DOHH2 (cell line): ENCODE measurements around the gene SEL1L3.

Source experiments
- H3F3A ChIP-seq: fragments of 200-600 bp; sonication (generic), shearing (Covaris generic); 2 replicates; pipeline ENCODE4 v1.6.0; 2016; ENCODE audit warnings: antibody characterized with exemption, mild to moderate bottlenecking; ENCODE audit not compliant: control insufficient read depth, insufficient read depth
- H3K27ac ChIP-seq: fragments of 200-600 bp; sonication (generic); 2 replicates; pipeline ENCODE4 v1.5.1; 2014; ENCODE audit warnings: low read depth, mild to moderate bottlenecking, low read length, moderate library complexity
- H3K27me3 ChIP-seq: fragments of 200-600 bp; sonication (generic); 2 replicates; pipeline ENCODE4 v1.6.1; 2014; ENCODE audit warnings: mild to moderate bottlenecking, low read length, mixed read lengths; ENCODE audit not compliant: control insufficient read depth
- H3K36me3 ChIP-seq: fragments of 200-600 bp; sonication (generic); 2 replicates; pipeline ENCODE4 v1.6.1; 2014; ENCODE audit warnings: mild to moderate bottlenecking, low read length, moderate library complexity, mixed read lengths; ENCODE audit not compliant: control insufficient read depth
- H3K4me1 ChIP-seq: fragments of 200-600 bp; sonication (generic); 2 replicates; pipeline ENCODE4 v1.6.1; 2014; ENCODE audit warnings: mild to moderate bottlenecking, low read length, mixed read lengths; ENCODE audit not compliant: control insufficient read depth
- H3K4me2 ChIP-seq: fragments of 200-600 bp; sonication (generic); 2 replicates; pipeline ENCODE4 v1.6.0; 2014; ENCODE audit warnings: mild to moderate bottlenecking, low read length, moderate library complexity
- H3K4me3 ChIP-seq: fragments of 200-600 bp; sonication (generic); 2 replicates; pipeline ENCODE4 v1.5.1; 2014; ENCODE audit warnings: mild to moderate bottlenecking, low read length, mixed read lengths
- H3K79me2 ChIP-seq: fragments of 200-600 bp; sonication (generic); 2 replicates; pipeline ENCODE4 v1.6.1; 2014; ENCODE audit warnings: mild to moderate bottlenecking, low read length, mixed read lengths; ENCODE audit not compliant: control insufficient read depth
- H3K9me2 ChIP-seq: fragments of 200-600 bp; sonication (generic); replicated peaks from 2 replicates; pipeline ENCODE4 v1.6.1; 2014; ENCODE audit warnings: mild to moderate bottlenecking, low read length, mixed read lengths; ENCODE audit not compliant: control insufficient read depth
- H3K9me3 ChIP-seq: fragments of 200-600 bp; sonication (generic); 2 replicates; pipeline ENCODE4 v1.6.1; 2014; ENCODE audit warnings: antibody characterized with exemption, low read length, mixed read lengths; ENCODE audit not compliant: control insufficient read depth, insufficient read depth
- H4K20me1 ChIP-seq: fragments of 200-600 bp; sonication (generic); 2 replicates; pipeline ENCODE4 v1.6.0; 2014; ENCODE audit warnings: low read depth, mild to moderate bottlenecking, antibody characterized with exemption, low read length, moderate library complexity; ENCODE audit not compliant: control insufficient read depth, insufficient read depth
- CTCF ChIP-seq: fragments of 200-600 bp; sonication (generic); IDR thresholded peaks from one replicate; pipeline ENCODE4 v1.5.1; 2014; ENCODE audit warnings: antibody characterized with exemption, mild to moderate bottlenecking, low read depth, low read length; ENCODE audit not compliant: poor library complexity, severe bottlenecking
- EZH2phosphoT487 ChIP-seq: fragments of 200-600 bp; sonication (generic); IDR thresholded peaks from 2 replicates; pipeline ENCODE4 v1.6.1; 2017; ENCODE audit warnings: borderline replicate concordance, mild to moderate bottlenecking, antibody characterized with exemption, low read length, moderate library complexity, mixed read lengths

Gene SEL1L3

GRCh38 chr4:25821899-25822298, 40.9 kb downstream of the SEL1L3 start:
- H3K27me3 ChIP-seq: no peaks in the 10 kb centered on the region
- TF ChIP-seq EZH2phosphoT487 (no peak), CTCF (no peak)
- no peaks in the 10 kb centered on the region for H3K4me1 ChIP-seq
- H4K20me1 ChIP-seq: no peaks in the 10 kb centered on the region; the same call in 1 of the 2 replicates
- H3K4me3 ChIP-seq: no peak overlapping the region
- peaks cover 93% of the 10 kb centered on the region for H3K36me3 ChIP-seq
- no peaks in the 10 kb centered on the region for H3K9me3 ChIP-seq
- no peaks in the 10 kb centered on the region for H3K9me2 ChIP-seq
- H3K27ac ChIP-seq: no peak overlapping the region
- H3F3A ChIP-seq: peaks cover 12% of the 10 kb centered on the region; the same call in 1 of the 2 replicates
- H3K4me2 ChIP-seq: no peak overlapping the region
- peaks cover 28% of the 10 kb centered on the region for H3K79me2 ChIP-seq

- no peaks in the 10 kb centered on the region for H3K9me2 ChIP-seq
- H4K20me1 ChIP-seq: no peaks in the 10 kb centered on the region; the same call in 1 of the 2 replicates
- no peak overlapping the region for H3K4me3 ChIP-seq
- no peaks in the 10 kb centered on the region for H3K27me3 ChIP-seq
- H3K4me2 ChIP-seq: no peak overlapping the region
- no peaks in the 10 kb centered on the region for H3K9me3 ChIP-seq
- TF ChIP-seq EZH2phosphoT487 (no peak), CTCF (no peak)
- no peak overlapping the region for H3K27ac ChIP-seq
- H3K4me1 ChIP-seq: no peaks in the 10 kb centered on the region
- peaks cover 32% of the 10 kb centered on the region for H3K79me2 ChIP-seq
- peaks cover 12% of the 10 kb centered on the region; the same call in 1 of the 2 replicates for H3F3A ChIP-seq
- H3K36me3 ChIP-seq: peaks cover 93% of the 10 kb centered on the region
These were observed 41.5 kb downstream of the SEL1L3 start for GRCh38 chr4:25821267-25821666.

- no peak overlapping the region for H3K4me3 ChIP-seq
- H3K9me3 ChIP-seq: no peaks in the 10 kb centered on the region
- H3K4me2 ChIP-seq: no peak overlapping the region
- H3K79me2 ChIP-seq: peaks cover 34% of the 10 kb centered on the region
- peaks cover 6% of the 10 kb centered on the region; the same call in 1 of the 2 replicates for H3F3A ChIP-seq
- H3K27me3 ChIP-seq: no peaks in the 10 kb centered on the region
- H3K4me1 ChIP-seq: no peaks in the 10 kb centered on the region
- H4K20me1 ChIP-seq: no peaks in the 10 kb centered on the region; the same call in 1 of the 2 replicates
- H3K9me2 ChIP-seq: no peaks in the 10 kb centered on the region
- no peak overlapping the region for H3K27ac ChIP-seq
- TF ChIP-seq EZH2phosphoT487: no peak
- no peak for TF ChIP-seq CTCF
- H3K36me3 ChIP-seq: peaks cover 96% of the 10 kb centered on the region
These were observed 43.9 kb downstream of the SEL1L3 start for GRCh38 chr4:25818876-25819275.
